ENCODE results near the gene EFCAB7. TPM values are rescaled to one million over a fixed set of nuclear protein-coding genes. Genes with fewer than 3 reads are reported as not detected.

EFCAB7 gene
- total and polyA plus RNA-seq, 2 of the 8 experiments (the other 6 are each of a cell fraction or from before 2014, with no cell fraction given) = 1.1 to 3.1 TPM

DNA sequence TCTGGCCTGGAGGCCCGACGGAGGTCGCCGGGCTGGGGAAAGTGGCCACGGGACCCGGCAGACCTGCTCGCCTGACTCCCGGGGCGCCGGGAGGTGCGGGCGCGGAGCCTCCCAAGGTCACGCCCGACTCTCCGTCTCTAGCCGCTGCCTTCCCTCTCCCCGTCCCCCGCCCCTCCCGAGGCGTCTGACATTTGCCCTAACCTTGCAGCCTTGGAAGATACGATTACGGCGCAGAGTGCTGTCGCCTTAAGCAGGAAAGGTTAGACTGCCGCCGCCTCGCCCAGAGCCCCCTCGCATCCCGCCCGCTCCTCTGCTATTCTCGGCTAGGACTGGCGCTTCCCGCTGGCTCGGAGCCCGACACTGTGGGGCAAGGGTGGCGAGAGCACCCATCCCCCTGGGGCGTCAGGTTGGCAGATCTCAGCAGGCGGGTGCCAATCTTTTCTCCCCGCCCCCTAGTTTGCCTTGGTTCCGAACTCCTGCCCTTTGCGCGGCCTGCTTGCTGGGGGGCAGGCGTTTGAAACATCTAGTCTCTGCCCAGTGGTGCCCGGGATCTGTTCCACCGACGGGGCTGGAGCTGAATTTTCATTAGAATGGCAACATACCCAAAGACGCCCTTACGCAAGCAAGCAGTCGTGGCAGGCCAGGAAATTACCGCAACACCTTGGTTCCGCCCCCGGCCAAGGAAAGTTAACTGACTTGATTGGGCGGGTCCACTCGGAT is 70.7 kb downstream of the EFCAB7 start:
- no peak overlapping the region for H3K27ac ChIP-seq (ENCODE audit: low read depth, low read length)
- TF ChIP-seq SUZ12 (IDR thresholded peaks at IDR 0.05; ENCODE audit: low read length) (no peak), NANOG (IDR thresholded peaks at IDR 0.05; ENCODE audit: insufficient read depth, low read depth, low read length, poor library complexity, severe bottlenecking) (no peak), BRCA1 (IDR thresholded peaks at IDR 0.05; ENCODE audit: low read depth, low read length) (no peak), TBP (IDR thresholded peaks at IDR 0.05; ENCODE audit: low read depth, low read length) (0 out of 2 replicates have a peak, but pooled peaks have one; percentile 16), SRF (IDR thresholded peaks at IDR 0.05; ENCODE audit: low read depth, low read length) (no peak), GABPA (IDR thresholded peaks at IDR 0.05; ENCODE audit: borderline replicate concordance, insufficient read depth, low read length) (no peak), KDM1A (IDR thresholded peaks at IDR 0.05; ENCODE audit: borderline replicate concordance, low read length) (no peak), CEBPB (IDR thresholded peaks at IDR 0.05; ENCODE audit: low read depth, low read length) (peak; percentile 74), POU5F1 (IDR thresholded peaks at IDR 0.05; ENCODE audit: low read depth, low read length) (no peak), EZH2 (IDR thresholded peaks at IDR 0.05; ENCODE audit: low read depth, low read length, severe bottlenecking) (no peak)
- TF ChIP-seq, protein P1, sequence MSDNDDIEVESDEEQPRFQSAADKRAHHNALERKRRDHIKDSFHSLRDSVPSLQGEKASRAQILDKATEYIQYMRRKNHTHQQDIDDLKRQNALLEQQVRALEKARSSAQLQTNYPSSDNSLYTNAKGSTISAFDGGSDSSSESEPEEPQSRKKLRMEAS (IDR thresholded peaks at IDR 0.05) = no peak; the same call in 1 of the 2 replicates

More for the DNA sequence above, 70.7 kb downstream of the EFCAB7 start:
- FAIRE-seq = no peak
- H3K36me3 ChIP-seq (ENCODE audit: control insufficient read depth in 2 of 4, insufficient read depth in 4 of 4, low read length in 3 of 4) = no peaks in the 10 kb centered on the region
- peak overlapping the region; percentile 44 for H4K5ac ChIP-seq (ENCODE audit: insufficient read length, low read depth, low read length)
- no peak overlapping the region for H2BK12ac ChIP-seq (ENCODE audit: low read depth, low read length)
- ChIA-PET POLR2A (ENCODE audit: partially characterized antibody) (interaction anchor here (0.7 to 1.5 kb wide), 4 partner anchors 9 to 31 kb away, joined by 3 to 6 read pairs (median 4); no protein-coding TSS in a partner anchor), CTCF (ENCODE audit: partially characterized antibody) (interaction anchor here (0.6 to 7.2 kb wide), 4 partner anchors 14 to 588 kb away, joined by 3 to 55 read pairs (median 4); no protein-coding TSS in a partner anchor)
- peak; percentile 31 to 81 for DNase-seq (ENCODE audit: low read depth in 1 of 2, low spot score in 2 of 2)
- peak overlapping the region; percentile 64; the same call in 1 of the 2 replicates for H2BK5ac ChIP-seq (ENCODE audit: low read depth, low read length)
- peaks cover 0 to 3% (median under 1%) of the 10 kb centered on the region in 4 experiments; a peak in 2 of 7 replicates for H3K4me1 ChIP-seq (replicated peaks in 1 of 4; ENCODE audit: control insufficient read depth in 3 of 4, insufficient read depth in 4 of 4, low read length in 3 of 4)
- peaks cover 4% of the 10 kb centered on the region for H3K23me2 ChIP-seq (ENCODE audit: low read depth, low read length)
- no peak overlapping the region for H3K4ac ChIP-seq (replicated peaks; ENCODE audit: insufficient read length, low read depth, low read length)
- peaks cover 2% of the 10 kb centered on the region; the same call in 1 of the 2 replicates for H3K79me1 ChIP-seq (ENCODE audit: low read depth, low read length)
- peak overlapping the region; percentile 40 for H3K56ac ChIP-seq (replicated peaks; ENCODE audit: insufficient read length, low read depth, low read length)
- WGBS, 2 experiments (ENCODE audit: extremely low coverage in 1 of 2, insufficient coverage in 1 of 2, insufficient read length in 1 of 2, insufficient replicate concordance in 2 of 2, low coverage in 1 of 2, low lambda C conversion rate in 2 of 2, missing lambda C conversion rate in 1 of 2) = 3% methylated on average over 47 of the region's 55 CpGs; no CpG with 5 or more reads in 1 of the 2 experiments
- peak overlapping the region; percentile 74 for H3K4me2 ChIP-seq (ENCODE audit: insufficient read depth in 1 of 2, low read depth in 2 of 2, low read length in 2 of 2)
- H3K9ac ChIP-seq (replicated peaks in 1 of 4; ENCODE audit: extremely low read depth in 1 of 4, low read depth in 3 of 4, low read length in 3 of 4) = peak overlapping the region in 3 of 4 experiments; percentile 46 to 57 (median 54); a peak in 3 of 7 replicates
- H4K8ac ChIP-seq (ENCODE audit: extremely low read depth, insufficient read depth, low read length) = peak overlapping the region; percentile 91
- no peak overlapping the region; the same call in 1 of the 2 replicates for H2BK15ac ChIP-seq (ENCODE audit: low read length)
- peak overlapping the region; percentile 80; the same call in 1 of the 2 replicates for H2AFZ ChIP-seq (ENCODE audit: low read length)
- no peak overlapping the region for H3K14ac ChIP-seq (ENCODE audit: insufficient read length)
- peak overlapping the region; percentile 73; the same call in 1 of the 2 replicates for H3K18ac ChIP-seq (ENCODE audit: extremely low read depth, low read length)
- no peaks in the 10 kb centered on the region for H4K20me1 ChIP-seq (replicated peaks in 1 of 2; ENCODE audit: control insufficient read depth in 1 of 2, insufficient read depth in 2 of 2, low read length in 2 of 2)
- no peak overlapping the region for H3K23ac ChIP-seq (ENCODE audit: insufficient read length)
- no peak overlapping the region for H2BK120ac ChIP-seq (replicated peaks; ENCODE audit: low read depth, low read length)
- H2AK5ac ChIP-seq (ENCODE audit: low read depth, low read length) = no peak overlapping the region
- H2BK20ac ChIP-seq (ENCODE audit: low read length) = no peak overlapping the region
- peak overlapping the region; percentile 81 to 89 (median 85) for H3K4me3 ChIP-seq (ENCODE audit: extremely low read depth in 1 of 4, insufficient read depth in 2 of 4, low read depth in 3 of 4, low read length in 4 of 4)
- no peaks in the 10 kb centered on the region for H3K27me3 ChIP-seq (replicated peaks in 1 of 4; ENCODE audit: control insufficient read depth in 3 of 4, extremely low read depth in 1 of 4, insufficient read depth in 3 of 4, low read length in 3 of 4)
- peaks cover 0 to 5% of the 10 kb centered on the region in 2 experiments; a peak in 1 of 4 replicates for H3K79me2 ChIP-seq (ENCODE audit: control insufficient read depth in 1 of 2, insufficient read depth in 2 of 2, low read length in 2 of 2)
- no peak overlapping the region for H4K91ac ChIP-seq (replicated peaks; ENCODE audit: insufficient read length, low read length)
- H3K9me3 ChIP-seq (ENCODE audit: insufficient read depth in 2 of 2, low read depth in 1 of 2, low read length in 1 of 2) = no peaks in the 10 kb centered on the region

All from H1 (cell line).